HepG2 (cell line): ENCODE data around the gene RPTOR. TPM values are rescaled to one million over a fixed set of nuclear protein-coding genes. Genes with fewer than 3 reads are reported as not detected.

Source experiments
- HMGXB4 ChIP-seq, 2 experiments: sonication (generic) in 1 of 2; formaldehyde crosslinking in 1 of 2; IDR thresholded peaks; 2 replicates each; pipeline versions ENCODE4 v1.4.0 to v1.6.1; 2018 to 2020; ENCODE audit warnings: missing genetic modification reagents in 2 of 2, borderline replicate concordance in 1 of 2, low read depth in 1 of 2, mild to moderate bottlenecking in 1 of 2, missing biosample characterization in 1 of 2
- HNRNPK ChIP-seq: fragments of 200-400 bp; formaldehyde crosslinking; IDR thresholded peaks from 2 replicates; pipeline ENCODE4 v1.6.1; 2018; ENCODE audit warnings: low read length, low read depth, moderate library complexity, mild to moderate bottlenecking; ENCODE audit not compliant: poor library complexity, severe bottlenecking
- SALL1 ChIP-seq: sonication (generic); formaldehyde crosslinking; IDR thresholded peaks from 2 replicates; pipeline ENCODE4 v1.8.0; 2022; ENCODE audit warnings: mild to moderate bottlenecking, missing genetic modification reagents
- THAP8 ChIP-seq: sonication (generic); formaldehyde crosslinking; IDR thresholded peaks from 2 replicates; pipeline ENCODE4 v1.5.1; 2020; ENCODE audit warnings: missing genetic modification reagents, mild to moderate bottlenecking, borderline replicate concordance
- ZBTB33 ChIP-seq: sonication (generic); formaldehyde crosslinking; IDR thresholded peaks from 2 replicates; pipeline ENCODE4 v1.4.0; 2020; ENCODE audit warnings: missing genetic modification reagents
- ZFP1 ChIP-seq: IDR thresholded peaks from 2 replicates; pipeline ENCODE4 v1.6.1; 2016
- ZMYM3 ChIP-seq: sonication (generic); formaldehyde crosslinking; IDR thresholded peaks from 2 replicates; pipeline ENCODE4 v1.5.1; 2020; ENCODE audit warnings: mild to moderate bottlenecking, missing genetic modification reagents
- ZNF331 ChIP-seq: sonication (generic); formaldehyde crosslinking; IDR thresholded peaks from 2 replicates; pipeline ENCODE4 v1.4.0; 2020; ENCODE audit warnings: missing genetic modification reagents
- ZNF501 ChIP-seq: sonication (generic); formaldehyde crosslinking; IDR thresholded peaks from 2 replicates; pipeline ENCODE4 v1.5.1; 2020; ENCODE audit warnings: mild to moderate bottlenecking, moderate library complexity, missing genetic modification reagents
- ZNF816 ChIP-seq: sonication (generic); formaldehyde crosslinking; IDR thresholded peaks from 2 replicates; pipeline ENCODE4 v1.8.0; 2022; ENCODE audit warnings: missing genetic modification reagents, mild to moderate bottlenecking, borderline replicate concordance
- polyA plus RNA-seq, 8 experiments: library from polyadenylated mRNA; depleted of rRNA in 3 of 8; stranded (reverse) in 7 of 8; unstranded in 1 of 8; fragments of >200 nt; fragmentation: Illumina TruSeq in 4 of 8; extraction: Trizol in 4 of 8; gene quantifications; 2 replicates each; pipeline versions ENCODE4 v1.2.1 to v1.2.3, GENCODE V29; 2011 to 2016; ENCODE audit warnings: low read depth in 4 of 8, missing spikeins in 1 of 8, mixed read lengths in 1 of 8; ENCODE audit not compliant: insufficient read depth in 1 of 8
- total RNA-seq, 5 experiments: library from RNA; depleted of rRNA; stranded (reverse); fragments of >200 nt; fragmentation: Illumina TruSeq; extraction: Trizol; gene quantifications; 2 replicates each; pipeline ENCODE4 v1.2.3, GENCODE V29; 2016; ENCODE audit warnings: low read depth in 1 of 5

The RPTOR gene
- total and polyA plus RNA-seq, 2 of the 13 experiments (the other 11 are each of a cell fraction or from before 2014, with no cell fraction given): 6.6 to 25.3 TPM

GRCh38 chr17:80694992-80695912 lies 150.6 kb downstream of the RPTOR start (continued):
- TF ChIP-seq HMGXB4 (CRISPR knock-in tag; IDR thresholded peaks at IDR 0.05; ENCODE audit: borderline replicate concordance in 1 of 2, low read depth in 1 of 2) (no peak), ZFP1 (CRISPR knock-in tag) (no peak), ZNF501 (CRISPR knock-in tag) (no peak), ZBTB33 (no peak), SALL1 (CRISPR knock-in tag) (peak; percentile 63), THAP8 (CRISPR knock-in tag) (no peak), HNRNPK (no peak), ZNF331 (CRISPR knock-in tag) (no peak), ZNF816 (CRISPR knock-in tag) (no peak), ZMYM3 (CRISPR knock-in tag) (peak; percentile 16; the same call in 1 of the 2 replicates)
